ENCODE data around the gene JSRP1. TPM values are rescaled to one million over a fixed set of nuclear protein-coding genes. Genes with fewer than 3 reads are reported as not detected.

JSRP1 gene
- total RNA-seq, 1 donor = 0.72 TPM

DNA sequence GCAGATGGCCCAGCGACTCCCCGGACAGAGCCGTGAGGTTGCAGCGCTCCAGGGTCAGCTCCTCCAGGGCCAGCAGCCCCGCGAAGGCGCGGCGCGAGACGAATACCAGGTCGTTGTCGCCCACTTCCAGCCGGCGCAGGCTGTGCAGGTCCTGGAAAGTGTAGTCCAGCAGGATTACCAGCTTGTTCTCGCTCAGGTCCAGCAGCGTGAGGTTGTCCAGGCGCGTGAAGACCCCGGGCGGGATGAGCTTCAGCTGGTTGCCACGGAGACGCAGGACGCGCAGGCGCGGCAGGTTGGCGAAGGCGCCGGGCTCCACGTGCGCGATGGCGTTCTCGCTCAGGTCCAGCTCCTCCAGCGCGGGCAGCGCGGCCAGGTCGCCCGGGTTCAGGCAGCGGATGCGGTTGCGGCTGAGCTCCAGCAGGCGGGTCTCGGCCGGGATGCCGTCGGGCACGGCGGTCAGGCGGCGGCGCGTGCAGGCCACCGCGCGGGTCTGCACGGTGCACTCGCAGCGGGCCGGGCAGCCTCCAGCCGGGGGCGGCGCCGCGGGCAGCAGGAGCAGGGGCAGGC, 35.1 kb upstream of the JSRP1 start:
- Histone ChIP-seq H3K27me3 (ENCODE audit: insufficient read depth, low read length) (peaks cover 36% of the 10 kb centered on the region), H3K4me3 (ENCODE audit: insufficient read depth, low read length) (no peak overlapping the region), H3K4me2 (ENCODE audit: insufficient read depth, low read length) (no peak overlapping the region), H2AFZ (ENCODE audit: low read length) (no peak overlapping the region), H3K4me1 (ENCODE audit: insufficient read depth, low read length) (peaks cover 13% of the 10 kb centered on the region), H4K20me1 (ENCODE audit: insufficient read depth, low read length) (peaks cover 66% of the 10 kb centered on the region), H3K79me2 (ENCODE audit: insufficient read depth, low read length) (no peaks in the 10 kb centered on the region), H3K27ac (ENCODE audit: low read depth, low read length) (no peak overlapping the region), H3K9me3 (ENCODE audit: low read depth, low read length) (no peaks in the 10 kb centered on the region), H3K36me3 (ENCODE audit: insufficient read depth, low read length) (no peaks in the 10 kb centered on the region)
- TF ChIP-seq, protein P1, sequence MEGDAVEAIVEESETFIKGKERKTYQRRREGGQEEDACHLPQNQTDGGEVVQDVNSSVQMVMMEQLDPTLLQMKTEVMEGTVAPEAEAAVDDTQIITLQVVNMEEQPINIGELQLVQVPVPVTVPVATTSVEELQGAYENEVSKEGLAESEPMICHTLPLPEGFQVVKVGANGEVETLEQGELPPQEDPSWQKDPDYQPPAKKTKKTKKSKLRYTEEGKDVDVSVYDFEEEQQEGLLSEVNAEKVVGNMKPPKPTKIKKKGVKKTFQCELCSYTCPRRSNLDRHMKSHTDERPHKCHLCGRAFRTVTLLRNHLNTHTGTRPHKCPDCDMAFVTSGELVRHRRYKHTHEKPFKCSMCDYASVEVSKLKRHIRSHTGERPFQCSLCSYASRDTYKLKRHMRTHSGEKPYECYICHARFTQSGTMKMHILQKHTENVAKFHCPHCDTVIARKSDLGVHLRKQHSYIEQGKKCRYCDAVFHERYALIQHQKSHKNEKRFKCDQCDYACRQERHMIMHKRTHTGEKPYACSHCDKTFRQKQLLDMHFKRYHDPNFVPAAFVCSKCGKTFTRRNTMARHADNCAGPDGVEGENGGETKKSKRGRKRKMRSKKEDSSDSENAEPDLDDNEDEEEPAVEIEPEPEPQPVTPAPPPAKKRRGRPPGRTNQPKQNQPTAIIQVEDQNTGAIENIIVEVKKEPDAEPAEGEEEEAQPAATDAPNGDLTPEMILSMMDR (IDR thresholded peaks at IDR 0.05; ENCODE audit: extremely low read depth, low read depth, low read length) = no peak
- DNase-seq (ENCODE audit: insufficient read length, low spot score, missing footprints) = peak; percentile 90

DNA sequence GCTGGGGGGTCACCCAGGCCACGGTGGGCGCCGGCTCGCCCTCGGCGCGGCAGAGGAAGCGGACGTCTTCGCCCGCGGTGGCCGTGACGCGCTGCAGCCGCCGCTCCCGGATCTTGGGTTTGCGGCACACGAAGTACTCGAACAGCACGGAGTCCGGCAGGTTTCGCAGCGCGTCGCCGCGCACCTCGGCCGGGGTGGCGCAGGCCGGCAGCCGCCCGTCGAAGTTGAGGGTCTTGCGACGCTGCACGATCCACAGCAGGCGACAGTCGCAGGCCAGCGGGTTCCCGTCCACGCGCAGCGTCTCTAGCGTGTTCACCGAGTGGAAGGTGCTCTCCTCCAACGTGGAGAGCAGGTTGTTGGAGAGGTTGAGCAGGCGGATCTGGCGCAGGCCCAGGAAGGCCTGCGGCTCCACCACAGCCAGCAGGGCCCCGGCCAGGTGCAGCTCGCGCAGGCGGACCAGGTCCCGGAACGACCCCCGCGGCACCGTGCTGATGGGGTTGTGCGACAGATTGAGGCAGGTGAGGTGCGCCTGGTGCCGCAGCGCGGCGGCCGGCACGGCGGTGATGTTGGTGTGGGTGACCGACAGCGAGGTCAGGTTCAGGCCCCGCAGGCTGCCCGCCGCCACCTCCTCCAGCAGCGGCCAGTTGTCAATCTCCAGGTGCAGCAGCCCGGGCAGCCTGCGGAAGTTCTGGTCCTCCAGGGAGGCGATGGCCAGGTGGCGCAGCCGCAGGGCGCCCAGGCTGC, 34.4 kb upstream of the JSRP1 start:
- H3K36me3 ChIP-seq (ENCODE audit: insufficient read depth, low read length) = no peaks in the 10 kb centered on the region
- H3K4me1 ChIP-seq (ENCODE audit: insufficient read depth, low read length) = peaks cover 13% of the 10 kb centered on the region
- H4K20me1 ChIP-seq (ENCODE audit: insufficient read depth, low read length) = peaks cover 70% of the 10 kb centered on the region
- DNase-seq (ENCODE audit: insufficient read length, low spot score, missing footprints) = peak; percentile 57
- no peak overlapping the region for H3K27ac ChIP-seq (ENCODE audit: low read depth, low read length)
- H3K9me3 ChIP-seq (ENCODE audit: low read depth, low read length) = no peaks in the 10 kb centered on the region
- no peaks in the 10 kb centered on the region for H3K79me2 ChIP-seq (ENCODE audit: insufficient read depth, low read length)
- no peak overlapping the region for H2AFZ ChIP-seq (ENCODE audit: low read length)
- TF ChIP-seq, protein P1 (IDR thresholded peaks at IDR 0.05; ENCODE audit: extremely low read depth, low read depth, low read length) = no peak
- H3K4me3 ChIP-seq (ENCODE audit: insufficient read depth, low read length) = no peak overlapping the region
- H3K27me3 ChIP-seq (ENCODE audit: insufficient read depth, low read length) = peaks cover 36% of the 10 kb centered on the region
- no peak overlapping the region for H3K4me2 ChIP-seq (ENCODE audit: insufficient read depth, low read length)

DNA sequence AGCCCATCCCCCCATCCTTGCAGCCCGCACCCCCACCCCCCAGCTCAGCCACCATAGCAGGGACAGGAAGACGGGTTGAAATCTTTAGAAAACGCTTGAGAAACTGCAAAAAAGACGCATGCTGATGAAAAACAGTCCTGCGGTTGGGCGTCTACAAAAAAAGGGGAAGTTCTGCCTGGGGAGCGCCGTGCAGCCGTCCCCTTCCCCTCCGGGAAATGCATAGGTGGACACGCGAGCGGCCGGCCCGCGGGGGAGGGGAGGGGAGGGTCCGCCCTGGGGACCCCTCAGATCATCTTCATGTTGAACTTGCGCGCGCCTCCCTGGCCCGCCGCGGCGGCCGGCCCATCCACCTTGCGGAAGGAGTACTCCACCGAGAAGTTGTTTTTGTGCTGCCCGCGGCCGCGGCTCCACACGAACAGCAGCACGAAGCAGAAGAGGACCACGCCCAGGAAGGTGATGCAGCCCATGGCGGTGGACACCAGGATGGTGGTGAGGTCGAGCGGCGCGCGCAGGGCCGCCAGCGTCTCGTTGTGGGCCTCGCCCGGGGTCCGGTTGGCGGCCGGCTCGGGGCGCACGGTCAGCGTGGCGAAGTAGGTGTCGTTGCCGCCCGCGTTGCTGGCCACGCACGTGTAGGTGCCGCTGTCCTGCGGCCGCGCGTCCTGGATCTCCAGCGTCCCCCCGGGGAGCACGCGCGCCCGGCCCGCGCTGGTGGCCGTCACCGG, 33.7 kb upstream of the JSRP1 start:
- peaks cover 36% of the 10 kb centered on the region for H3K27me3 ChIP-seq (ENCODE audit: insufficient read depth, low read length)
- H3K9me3 ChIP-seq (ENCODE audit: low read depth, low read length) = no peaks in the 10 kb centered on the region
- peaks cover 74% of the 10 kb centered on the region for H4K20me1 ChIP-seq (ENCODE audit: insufficient read depth, low read length)
- no peak overlapping the region for H2AFZ ChIP-seq (ENCODE audit: low read length)
- peaks cover 11% of the 10 kb centered on the region for H3K4me1 ChIP-seq (ENCODE audit: insufficient read depth, low read length)
- no peaks in the 10 kb centered on the region for H3K36me3 ChIP-seq (ENCODE audit: insufficient read depth, low read length)
- TF ChIP-seq, protein P1 (IDR thresholded peaks at IDR 0.05; ENCODE audit: extremely low read depth, low read depth, low read length) = no peak
- H3K27ac ChIP-seq (ENCODE audit: low read depth, low read length) = no peak overlapping the region
- H3K79me2 ChIP-seq (ENCODE audit: insufficient read depth, low read length) = no peaks in the 10 kb centered on the region
- DNase-seq (ENCODE audit: insufficient read length, low spot score, missing footprints) = peak; percentile 90
- peak overlapping the region; percentile 43 for H3K4me3 ChIP-seq (ENCODE audit: insufficient read depth, low read length)
- no peak overlapping the region for H3K4me2 ChIP-seq (ENCODE audit: insufficient read depth, low read length)
